Gastrocnemius medialis (tissue), 4 donors: ENCODE results near the gene ZBTB20.

Experiments used
- POLR2A ChIP-seq, 2 donors: fragments of 450-650 bp; IDR thresholded peaks; one replicate each; pipeline ENCODE4 v1.6.1; 2017; ENCODE audit warnings: antibody characterized with exemption in 2 of 2, mild to moderate bottlenecking in 2 of 2, moderate library complexity in 2 of 2
- TF ChIP-seq, protein P1 (sequence below), 5 experiments: fragments of 450-650 bp in 3 of 5; fragments of 200-600 bp in 2 of 5; sonication (generic) in 2 of 5; IDR thresholded peaks in 4 of 5; conservative IDR thresholded peaks in 1 of 5; 1 replicate in 4 of 5; 2 replicates in 1 of 5; pipeline ENCODE4 v1.5.1; 2016 to 2019; ENCODE audit warnings: antibody characterized with exemption in 5 of 5, mild to moderate bottlenecking in 3 of 5, moderate library complexity in 3 of 5

DNA sequence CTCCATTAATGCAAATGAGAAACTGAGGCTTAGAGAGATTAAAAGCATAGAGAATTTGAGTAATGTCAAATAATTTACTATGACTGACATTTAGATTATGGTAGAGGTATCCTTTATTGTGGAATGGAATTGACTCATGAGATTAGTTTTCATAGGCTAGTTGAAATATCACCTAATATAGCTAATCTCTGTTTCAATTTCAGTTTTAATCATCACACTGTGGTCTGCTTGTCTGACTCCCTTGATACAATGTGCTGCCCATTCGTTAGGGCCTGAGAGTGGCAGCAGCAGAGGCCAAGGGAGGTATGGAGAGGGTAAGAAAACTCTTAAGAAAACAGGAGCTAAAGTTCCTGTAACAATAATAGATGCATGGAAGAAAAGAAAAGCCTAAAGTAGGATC lies 13.2 kb upstream of the ZBTB20 start:
- TF ChIP-seq, protein P1, sequence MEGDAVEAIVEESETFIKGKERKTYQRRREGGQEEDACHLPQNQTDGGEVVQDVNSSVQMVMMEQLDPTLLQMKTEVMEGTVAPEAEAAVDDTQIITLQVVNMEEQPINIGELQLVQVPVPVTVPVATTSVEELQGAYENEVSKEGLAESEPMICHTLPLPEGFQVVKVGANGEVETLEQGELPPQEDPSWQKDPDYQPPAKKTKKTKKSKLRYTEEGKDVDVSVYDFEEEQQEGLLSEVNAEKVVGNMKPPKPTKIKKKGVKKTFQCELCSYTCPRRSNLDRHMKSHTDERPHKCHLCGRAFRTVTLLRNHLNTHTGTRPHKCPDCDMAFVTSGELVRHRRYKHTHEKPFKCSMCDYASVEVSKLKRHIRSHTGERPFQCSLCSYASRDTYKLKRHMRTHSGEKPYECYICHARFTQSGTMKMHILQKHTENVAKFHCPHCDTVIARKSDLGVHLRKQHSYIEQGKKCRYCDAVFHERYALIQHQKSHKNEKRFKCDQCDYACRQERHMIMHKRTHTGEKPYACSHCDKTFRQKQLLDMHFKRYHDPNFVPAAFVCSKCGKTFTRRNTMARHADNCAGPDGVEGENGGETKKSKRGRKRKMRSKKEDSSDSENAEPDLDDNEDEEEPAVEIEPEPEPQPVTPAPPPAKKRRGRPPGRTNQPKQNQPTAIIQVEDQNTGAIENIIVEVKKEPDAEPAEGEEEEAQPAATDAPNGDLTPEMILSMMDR (IDR thresholded peaks at IDR 0.05 in 4 of 5, conservative IDR thresholded peaks at IDR 0.05 in 1 of 5), result no peak
- TF ChIP-seq POLR2A (IDR thresholded peaks at IDR 0.05), result no peak
